Lower leg skin (tissue), 4 donors: Measurements from ENCODE around the gene TUBGCP3. TPM values are rescaled to one million over a fixed set of nuclear protein-coding genes. Genes with fewer than 3 reads are reported as not detected.

Experiments used
- DNase-seq, 2 donors: peaks; one replicate each; pipeline ENCODE4 v3.0.0-alpha.2; 2019; ENCODE audit warnings: low spot score in 2 of 2
- H3K4me3 ChIP-seq: fragments of 200-600 bp; sonication (generic); 2 replicates; pipeline ENCODE4 v1.5.1; 2017; ENCODE audit warnings: mild to moderate bottlenecking, low read depth; ENCODE audit not compliant: poor library complexity, severe bottlenecking
- POLR2A ChIP-seq, 2 donors: fragments of 450-650 bp; IDR thresholded peaks; one replicate each; pipeline ENCODE4 v1.6.1; 2016 to 2017; ENCODE audit warnings: antibody characterized with exemption in 2 of 2, mild to moderate bottlenecking in 1 of 2, moderate library complexity in 1 of 2
- WGBS, 2 donors: methylation state at CpG; one replicate each; pipeline ENCODE4 v1.1.5; 2018; 5-methylcytosine and 5-hydroxymethylcytosine counted together
- intact Hi-C: fragments of 100-400 bp; cut with DNase I; formaldehyde crosslinking; loops from one replicate; pipeline ENCODE4 v1.15.0; 2023; ENCODE audit warnings: low total_unique reads
- total RNA-seq, 4 donors: library from RNA; depleted of rRNA; stranded (reverse); fragments of >200 nt; gene quantifications; one replicate each; pipeline ENCODE4 v1.1.0, GENCODE V29; 2016
- TF ChIP-seq, protein P1 (sequence below), 3 donors: fragments of 450-650 bp; IDR thresholded peaks; one replicate each; pipeline ENCODE4 v1.5.1; 2016; ENCODE audit warnings: antibody characterized with exemption in 3 of 3, mild to moderate bottlenecking in 3 of 3, moderate library complexity in 2 of 3

The TUBGCP3 gene
- total RNA-seq, 4 donors from 2014 or later = 20.0 to 35.4 (median 22.9) TPM

DNA sequence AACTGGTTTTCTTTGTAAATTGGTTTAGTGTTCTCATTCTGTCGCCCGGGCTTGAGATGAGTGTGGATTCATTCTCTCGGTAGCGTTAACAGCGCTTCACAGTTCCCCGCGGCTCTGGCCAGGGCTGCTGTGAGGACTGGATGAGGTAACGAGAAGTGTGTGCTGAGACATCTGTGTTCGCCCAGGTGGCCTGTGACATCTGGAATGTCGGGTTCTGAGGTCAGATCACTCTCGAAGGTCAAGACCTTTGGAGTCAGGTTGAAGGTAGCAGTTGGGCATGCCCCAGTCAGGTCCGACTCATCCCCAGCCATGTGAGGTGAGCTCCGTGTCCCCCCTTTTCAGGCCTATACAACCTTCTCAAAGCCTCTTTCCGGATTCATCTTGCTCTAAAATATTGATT is 13.4 kb upstream of the TUBGCP3 start:
- TF ChIP-seq POLR2A (IDR thresholded peaks at IDR 0.05) = no peak
- no peak overlapping the region for H3K4me3 ChIP-seq
- no peak for DNase-seq
- WGBS, 2 donors = 81 to 83% methylated on average over 14 of the region's 14 CpGs
- intact Hi-C loops = loop anchor here (10.0 kb wide), 1 partner anchor 1127 kb away; no protein-coding TSS in a partner anchor

GRCh38 chr13:112596235-112596634 is 8.3 kb upstream of the TUBGCP3 start:
- no peak for DNase-seq
- WGBS, 2 donors = 81 to 88% methylated on average over 2 of the region's 2 CpGs
- intact Hi-C loops = no loop called here
- TF ChIP-seq, protein P1, sequence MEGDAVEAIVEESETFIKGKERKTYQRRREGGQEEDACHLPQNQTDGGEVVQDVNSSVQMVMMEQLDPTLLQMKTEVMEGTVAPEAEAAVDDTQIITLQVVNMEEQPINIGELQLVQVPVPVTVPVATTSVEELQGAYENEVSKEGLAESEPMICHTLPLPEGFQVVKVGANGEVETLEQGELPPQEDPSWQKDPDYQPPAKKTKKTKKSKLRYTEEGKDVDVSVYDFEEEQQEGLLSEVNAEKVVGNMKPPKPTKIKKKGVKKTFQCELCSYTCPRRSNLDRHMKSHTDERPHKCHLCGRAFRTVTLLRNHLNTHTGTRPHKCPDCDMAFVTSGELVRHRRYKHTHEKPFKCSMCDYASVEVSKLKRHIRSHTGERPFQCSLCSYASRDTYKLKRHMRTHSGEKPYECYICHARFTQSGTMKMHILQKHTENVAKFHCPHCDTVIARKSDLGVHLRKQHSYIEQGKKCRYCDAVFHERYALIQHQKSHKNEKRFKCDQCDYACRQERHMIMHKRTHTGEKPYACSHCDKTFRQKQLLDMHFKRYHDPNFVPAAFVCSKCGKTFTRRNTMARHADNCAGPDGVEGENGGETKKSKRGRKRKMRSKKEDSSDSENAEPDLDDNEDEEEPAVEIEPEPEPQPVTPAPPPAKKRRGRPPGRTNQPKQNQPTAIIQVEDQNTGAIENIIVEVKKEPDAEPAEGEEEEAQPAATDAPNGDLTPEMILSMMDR (IDR thresholded peaks at IDR 0.05) = no peak
- no peak for TF ChIP-seq POLR2A (IDR thresholded peaks at IDR 0.05)
- no peak overlapping the region for H3K4me3 ChIP-seq

DNA sequence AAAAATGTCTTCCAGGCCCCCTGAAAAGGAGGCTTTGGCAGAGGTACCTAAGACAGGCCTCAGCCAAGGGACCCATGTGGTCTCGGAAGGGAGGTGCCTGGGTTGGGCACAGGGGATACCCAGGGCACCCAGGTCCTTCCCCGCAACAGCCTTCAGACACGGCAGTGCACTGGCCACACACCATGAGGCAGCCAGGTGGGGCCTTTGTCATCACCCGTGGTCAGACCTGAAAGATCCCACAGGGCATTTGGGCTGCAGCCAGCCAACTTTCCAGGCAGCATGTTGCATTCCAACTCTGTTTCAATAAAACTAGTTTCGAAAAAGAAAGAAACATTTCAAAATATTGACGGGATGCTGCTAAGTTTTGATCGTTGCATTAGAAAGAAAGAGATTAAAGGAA is 4.7 kb upstream of the TUBGCP3 start:
- no peak for DNase-seq
- intact Hi-C loops = no loop called here
- TF ChIP-seq POLR2A (IDR thresholded peaks at IDR 0.05) = no peak
- TF ChIP-seq, protein P1 (IDR thresholded peaks at IDR 0.05) = no peak
- H3K4me3 ChIP-seq = no peak overlapping the region
- WGBS, 2 donors = 67 to 74% methylated on average over 7 of the region's 7 CpGs

GRCh38 chr13:112592181-112592580 is 4.2 kb upstream of the TUBGCP3 start:
- no peak for DNase-seq
- no peak for TF ChIP-seq POLR2A (IDR thresholded peaks at IDR 0.05)
- TF ChIP-seq, protein P1 (IDR thresholded peaks at IDR 0.05) = no peak
- intact Hi-C loops = no loop called here
- H3K4me3 ChIP-seq = no peak overlapping the region
- 92 to 96% methylated on average over 7 of the region's 7 CpGs for WGBS, 2 donors

DNA sequence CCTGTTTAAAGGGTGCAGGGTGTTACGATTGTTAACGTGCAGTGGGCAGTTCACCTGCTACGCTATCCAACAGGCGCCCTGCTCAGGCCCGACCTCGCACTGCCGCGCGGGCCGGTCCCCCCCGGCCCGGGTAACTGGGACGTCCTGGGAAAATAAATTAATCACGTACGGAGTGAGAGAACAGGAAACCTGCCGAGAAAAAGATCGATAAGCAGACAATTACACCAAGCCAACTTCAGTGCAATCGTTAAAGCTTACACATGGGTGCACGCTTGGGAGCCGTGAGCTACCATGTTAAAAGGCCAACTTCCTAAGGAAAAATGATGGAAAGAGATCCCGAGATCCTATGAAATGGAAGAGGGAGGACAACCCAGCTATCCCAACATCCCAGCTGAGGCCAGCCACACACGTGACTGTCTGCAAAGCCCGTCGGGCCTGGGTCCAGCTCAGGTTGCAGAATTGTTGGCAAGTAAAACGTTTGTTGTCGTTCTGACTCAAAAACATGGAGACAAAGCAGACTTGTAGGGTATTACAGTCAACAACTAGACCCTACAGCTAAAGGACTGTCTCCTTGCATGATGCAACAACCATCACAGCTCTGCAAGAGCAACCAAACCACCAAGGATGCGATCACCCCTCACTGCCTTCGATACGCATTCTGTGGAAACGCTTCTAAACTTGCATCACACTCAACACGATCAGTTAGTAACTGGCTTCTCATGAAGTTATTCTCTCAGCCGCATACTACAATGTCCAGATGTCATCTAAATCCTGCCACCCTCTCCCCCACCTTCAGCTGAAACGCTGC is 741 bp upstream of the TUBGCP3 start:
- WGBS, 2 donors = 75% methylated on average over 33 of the region's 33 CpGs
- intact Hi-C loops = no loop called here
- TF ChIP-seq, protein P1 (IDR thresholded peaks at IDR 0.05) = no peak
- TF ChIP-seq POLR2A (IDR thresholded peaks at IDR 0.05) = no peak
- H3K4me3 ChIP-seq = no peak overlapping the region
- no peak for DNase-seq

DNA sequence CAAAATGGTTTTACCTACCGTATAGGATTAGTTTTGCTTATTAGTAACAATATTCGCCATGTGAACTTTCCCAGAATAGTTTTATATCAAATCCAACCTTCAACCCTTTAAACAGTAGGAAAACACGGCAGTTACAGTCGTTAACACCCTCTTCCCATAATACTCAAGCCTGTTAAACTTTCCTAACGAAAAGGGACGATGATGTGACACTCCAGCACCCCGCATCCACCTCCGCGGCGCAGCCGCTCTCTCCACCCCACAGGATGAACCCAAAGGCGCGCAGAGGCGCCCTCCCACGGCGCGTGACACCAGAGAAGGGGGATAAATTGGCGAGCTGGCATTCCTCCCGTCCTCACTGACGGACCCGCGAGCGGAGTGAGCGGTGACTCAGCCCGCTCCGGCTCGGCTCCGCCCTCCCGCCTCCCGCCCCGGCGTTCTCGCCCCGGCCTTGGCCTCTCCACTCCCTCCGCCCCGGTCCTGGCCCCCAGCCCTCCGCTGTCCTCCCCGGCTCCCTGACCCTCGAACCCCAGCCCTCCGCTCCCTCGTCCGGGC is 665 bp downstream of the TUBGCP3 start:
- H3K4me3 ChIP-seq = peak overlapping the region; percentile 96
- peak; percentile 74 to 95 for DNase-seq
- intact Hi-C loops = no loop called here
- 1 to 2% methylated on average over 19 to 42 of the region's 42 CpGs for WGBS, 2 donors
- TF ChIP-seq, protein P1 (IDR thresholded peaks at IDR 0.05) = no peak
- TF ChIP-seq POLR2A (IDR thresholded peaks at IDR 0.05) = no peak
